HL-60 (cell line): ENCODE measurements around the gene SERPINA3.

ENCODE experiments used
- DNase-seq, 2 experiments: peaks; one replicate each; pipeline ENCODE4 v3.0.0-alpha.2; 2010 to 2020; ENCODE audit warnings: low read depth in 1 of 2, low spot score in 1 of 2
- H3K27ac ChIP-seq: fragments of 250-450 bp; sonication (Bioruptor Pico); replicated peaks from 2 replicates; pipeline ENCODE4 v1.5.1; 2020; ENCODE audit warnings: mild to moderate bottlenecking, moderate library complexity
- H3K27me3 ChIP-seq: fragments of 250-450 bp; sonication (Bioruptor Pico); 2 replicates; pipeline ENCODE4 v1.5.1; 2021; ENCODE audit warnings: mild to moderate bottlenecking, moderate library complexity; ENCODE audit not compliant: insufficient read depth, poor library complexity, severe bottlenecking
- H3K4me3 ChIP-seq: replicated peaks from 2 replicates; pipeline ENCODE4 v1.5.1; 2011; ENCODE audit warnings: mild to moderate bottlenecking, control low read depth, low read length; ENCODE audit not compliant: insufficient read depth
- CTCF ChIP-seq: IDR thresholded peaks from one replicate; pipeline ENCODE4 v1.5.1; 2011; ENCODE audit warnings: low read length, control low read depth, inconsistent platforms; ENCODE audit not compliant: insufficient read depth
- GABPA ChIP-seq: IDR thresholded peaks from 2 replicates; pipeline ENCODE4 v1.6.1; 2012; ENCODE audit warnings: low read depth
- POLR2AphosphoS5 ChIP-seq: IDR thresholded peaks from 2 replicates; pipeline ENCODE4 v1.6.1; 2012; ENCODE audit warnings: low read depth
- REST ChIP-seq: IDR thresholded peaks from 2 replicates; pipeline ENCODE4 v1.6.1; 2012; ENCODE audit warnings: low read depth; ENCODE audit not compliant: insufficient replicate concordance
- SPI1 ChIP-seq: IDR thresholded peaks from 2 replicates; pipeline ENCODE4 v1.6.1; 2012; ENCODE audit warnings: low read depth, mild to moderate bottlenecking, borderline replicate concordance

Gene SERPINA3

GRCh38 chr14:94671870-94672444 lies 59.8 kb downstream of the SERPINA3 start:
- no peak for DNase-seq
- Histone ChIP-seq H3K27ac (no peak overlapping the region), H3K27me3 (no peaks in the 10 kb centered on the region), H3K4me3 (no peak overlapping the region)
- TF ChIP-seq CTCF (no peak), REST (no peak), POLR2AphosphoS5 (no peak), SPI1 (no peak), GABPA (no peak)

- Histone ChIP-seq H3K27me3 (no peaks in the 10 kb centered on the region), H3K4me3 (no peak overlapping the region), H3K27ac (no peak overlapping the region)
- TF ChIP-seq CTCF (no peak), GABPA (no peak), POLR2AphosphoS5 (no peak), REST (no peak), SPI1 (no peak)
- no peak for DNase-seq
These were observed 60.9 kb downstream of the SERPINA3 start for GRCh38 chr14:94673071-94673470.
